KOPT-K1 (cell line): ENCODE results near the gene LMBRD2.

Source experiments
- H3K27ac ChIP-seq: fragments of 200-600 bp; sonication (generic); 2 replicates; pipeline ENCODE4 v1.5.1; 2016; ENCODE audit warnings: antibody characterized with exemption, mild to moderate bottlenecking, low read depth, low read length; ENCODE audit not compliant: poor library complexity, severe bottlenecking
- H3K36me3 ChIP-seq: fragments of 200-600 bp; sonication (generic); 2 replicates; pipeline ENCODE4 v1.5.1; 2017; ENCODE audit warnings: antibody characterized with exemption, mild to moderate bottlenecking, low read length, moderate library complexity; ENCODE audit not compliant: insufficient read depth
- H3K9me3 ChIP-seq: fragments of 200-600 bp; sonication (generic); 2 replicates; pipeline ENCODE4 v1.5.1; 2017; ENCODE audit warnings: antibody characterized with exemption, low read length, mild to moderate bottlenecking; ENCODE audit not compliant: insufficient read depth, poor library complexity, severe bottlenecking

Gene LMBRD2

DNA sequence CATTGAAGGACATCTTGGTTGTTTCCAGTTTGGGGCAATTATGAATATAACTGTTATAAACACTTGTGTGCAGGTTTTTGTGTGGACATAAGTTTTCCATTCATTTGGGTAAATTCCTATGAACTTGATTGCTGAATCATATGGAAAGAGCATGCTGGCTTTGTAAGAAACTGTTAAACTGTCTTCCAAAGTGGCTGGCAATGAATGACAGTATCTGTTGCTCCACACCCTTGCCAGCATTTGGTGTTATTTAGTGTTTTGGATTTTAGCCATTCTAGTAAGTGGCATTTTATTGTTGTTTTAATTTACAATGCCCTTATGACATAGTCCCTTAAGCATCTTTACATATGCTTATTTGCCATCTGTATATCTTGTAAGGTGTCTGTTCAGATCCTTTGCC lies 55.2 kb downstream of the LMBRD2 start:
- no peak overlapping the region for H3K27ac ChIP-seq
- H3K9me3 ChIP-seq = no peaks in the 10 kb centered on the region
- no peaks in the 10 kb centered on the region for H3K36me3 ChIP-seq

DNA sequence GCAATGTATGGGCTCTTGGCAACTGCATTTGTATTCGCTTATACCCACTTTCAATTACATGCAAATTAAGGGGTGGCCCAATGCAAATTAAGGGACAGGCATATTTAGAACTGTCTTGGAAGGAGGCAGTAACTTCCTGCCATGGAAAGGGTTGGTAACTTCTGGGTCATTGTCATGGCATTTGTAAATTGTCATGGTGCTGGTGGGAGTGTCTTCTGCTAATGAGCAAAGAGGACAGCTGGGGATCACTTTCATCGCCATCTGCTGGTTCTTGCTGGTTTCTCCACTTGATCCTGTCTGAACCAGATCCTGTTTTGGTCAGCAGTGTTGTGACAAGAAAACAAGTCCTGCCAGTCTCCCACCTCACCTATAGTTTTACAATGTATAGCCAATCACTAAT lies 61.7 kb downstream of the LMBRD2 start:
- H3K9me3 ChIP-seq = peaks cover 3% of the 10 kb centered on the region
- H3K36me3 ChIP-seq = no peaks in the 10 kb centered on the region
- no peak overlapping the region for H3K27ac ChIP-seq

DNA sequence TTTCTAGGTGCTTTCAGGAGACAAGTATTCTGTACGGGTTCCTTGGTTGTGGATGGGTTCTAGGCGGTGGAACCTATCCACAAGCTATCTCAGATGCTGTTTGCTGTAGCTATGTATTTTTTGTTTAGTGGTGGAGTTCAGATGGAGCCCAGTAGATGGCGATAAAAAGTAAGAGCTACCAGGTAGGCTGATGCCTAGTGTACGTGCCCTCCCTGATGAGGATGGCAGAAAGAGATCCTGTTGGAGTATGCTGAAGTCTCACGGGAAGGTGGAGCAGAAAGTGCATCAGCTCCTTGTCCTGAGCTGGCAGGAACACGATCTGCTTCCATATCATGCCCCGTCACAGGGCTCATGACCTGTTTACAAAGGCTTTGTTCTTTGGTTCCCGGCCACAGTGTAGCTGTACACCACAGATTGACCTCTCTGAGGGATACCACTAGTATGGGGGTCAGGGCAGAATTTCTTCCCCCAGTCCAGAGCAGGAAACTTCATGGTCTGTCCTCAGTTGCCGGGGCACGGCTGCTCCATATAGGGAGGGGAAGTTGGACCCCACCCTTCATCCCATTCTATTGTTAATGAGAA lies 72.4 kb downstream of the LMBRD2 start:
- Histone ChIP-seq H3K36me3 (no peaks in the 10 kb centered on the region), H3K27ac (no peak overlapping the region), H3K9me3 (no peaks in the 10 kb centered on the region)

DNA sequence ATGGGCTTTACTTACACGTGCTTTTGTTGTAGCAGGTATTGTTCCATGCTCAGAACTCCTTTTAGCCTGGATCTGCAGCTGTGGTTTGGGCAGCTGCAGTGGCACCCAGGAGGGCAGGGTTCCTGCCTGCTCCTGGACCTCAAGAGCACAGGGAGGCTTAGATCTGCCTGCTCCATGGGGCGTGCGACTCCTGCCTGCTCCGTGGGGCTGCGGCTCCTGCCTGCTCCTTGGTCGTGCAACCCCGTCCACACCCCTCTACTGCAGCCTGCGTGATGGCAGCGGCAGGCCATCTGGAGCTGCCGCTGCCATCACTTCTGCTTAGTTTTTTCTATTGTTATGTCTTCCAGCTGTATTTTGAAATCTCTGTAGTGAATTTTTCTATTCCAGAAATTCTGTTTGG lies 73.3 kb downstream of the LMBRD2 start:
- no peak overlapping the region for H3K27ac ChIP-seq
- H3K9me3 ChIP-seq = no peaks in the 10 kb centered on the region
- no peaks in the 10 kb centered on the region for H3K36me3 ChIP-seq

DNA sequence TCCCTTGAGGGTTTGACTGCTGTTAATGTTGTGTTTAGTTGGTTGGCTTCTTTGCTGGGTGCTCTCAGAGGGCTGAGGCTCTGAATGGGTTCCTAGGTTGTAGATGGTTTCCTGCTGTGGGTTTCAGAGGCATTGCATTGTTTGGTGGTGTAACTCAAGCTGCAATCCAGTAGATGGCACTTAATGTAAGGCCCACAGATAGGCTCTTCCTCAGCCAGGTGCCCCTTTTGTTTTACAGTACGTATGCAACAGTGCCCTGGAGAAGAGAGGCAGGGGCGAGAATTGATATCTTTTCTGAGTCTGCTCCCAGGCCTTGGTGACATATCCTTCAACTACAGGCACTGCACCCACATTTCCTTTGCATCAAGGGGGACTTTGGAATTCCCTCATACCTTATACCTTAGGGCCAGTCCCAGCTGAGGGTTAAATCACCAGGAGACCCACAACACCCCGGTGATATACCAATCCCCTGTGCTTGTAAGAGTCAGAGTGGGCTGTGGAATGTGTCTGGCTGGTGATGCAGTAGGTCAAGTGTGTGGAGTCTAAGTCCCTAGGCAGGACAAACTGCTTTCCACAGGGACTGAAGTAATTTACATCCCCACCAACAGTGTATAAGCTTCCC lies 78.0 kb downstream of the LMBRD2 start:
- Histone ChIP-seq H3K36me3 (no peaks in the 10 kb centered on the region), H3K27ac (no peak overlapping the region), H3K9me3 (no peaks in the 10 kb centered on the region)

DNA sequence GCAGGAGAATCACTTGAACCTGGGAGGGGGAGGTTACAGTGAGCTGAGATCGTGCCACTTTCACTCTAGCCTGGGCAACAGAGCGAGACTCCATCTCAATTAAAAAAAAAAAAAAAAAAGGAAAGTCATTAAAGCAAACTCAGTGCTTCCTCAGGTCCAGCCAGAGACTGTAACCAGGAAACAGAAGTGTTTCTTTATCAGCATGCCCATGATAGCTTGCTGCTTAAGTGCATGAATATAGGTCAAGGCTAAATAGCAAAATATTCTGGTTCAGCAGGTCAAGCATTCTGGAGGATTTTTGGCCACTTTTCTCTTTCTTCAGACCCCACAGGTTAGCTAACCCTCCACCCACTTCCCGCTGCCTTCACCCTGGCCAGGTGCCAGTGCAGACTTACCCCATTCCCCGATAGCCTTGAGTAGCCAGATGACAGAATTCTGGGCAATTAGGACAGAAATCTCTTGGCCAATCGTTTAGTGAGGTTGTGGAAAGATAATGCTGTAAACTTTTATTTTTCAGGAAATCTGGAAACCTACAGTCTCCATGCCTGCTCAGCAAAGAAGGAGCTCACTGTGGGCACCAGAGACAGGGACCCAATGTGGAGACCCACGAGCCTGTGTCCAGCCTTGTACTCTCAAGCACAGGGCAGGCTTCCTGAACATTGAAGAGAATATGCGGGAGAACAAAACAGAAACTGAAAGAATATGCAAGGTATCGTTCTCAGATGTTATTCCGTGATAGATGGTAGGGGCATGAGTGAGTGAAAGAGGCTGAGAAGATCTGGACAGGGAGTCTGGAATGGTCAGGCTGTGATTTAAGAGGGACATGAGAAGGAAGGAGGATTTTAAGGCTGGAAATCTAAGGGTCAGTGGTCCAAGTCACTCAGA lies 80.8 kb downstream of the LMBRD2 start:
- no peaks in the 10 kb centered on the region for H3K9me3 ChIP-seq
- no peaks in the 10 kb centered on the region for H3K36me3 ChIP-seq
- peak overlapping the region; percentile 66 for H3K27ac ChIP-seq

DNA sequence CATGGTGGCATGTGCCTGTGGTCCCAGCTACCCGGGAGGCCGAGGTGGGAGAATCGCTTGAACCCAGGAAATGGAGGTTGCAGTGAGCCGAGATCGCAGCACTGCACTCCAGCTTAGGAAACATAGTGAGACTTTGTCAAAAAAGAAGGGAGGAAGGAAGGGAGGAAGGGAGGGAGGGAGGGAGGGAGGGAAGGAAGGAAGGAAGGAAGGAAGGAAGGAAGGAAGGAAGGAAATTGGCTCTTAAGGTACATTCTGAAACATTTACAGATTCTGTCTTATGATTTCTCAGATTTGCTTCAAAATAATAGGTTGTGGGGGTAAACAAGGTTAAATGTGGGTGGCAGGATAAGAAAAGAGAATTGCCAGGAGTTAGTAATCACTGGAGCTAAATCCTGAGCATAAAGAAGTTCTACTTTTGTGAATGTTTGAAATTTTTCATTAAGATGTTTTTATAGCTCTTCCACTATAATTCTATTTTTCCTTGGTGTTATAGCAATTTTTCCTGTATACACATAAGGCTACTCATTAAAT lies 82.9 kb downstream of the LMBRD2 start:
- Histone ChIP-seq H3K36me3 (no peaks in the 10 kb centered on the region), H3K27ac (no peak overlapping the region)

DNA sequence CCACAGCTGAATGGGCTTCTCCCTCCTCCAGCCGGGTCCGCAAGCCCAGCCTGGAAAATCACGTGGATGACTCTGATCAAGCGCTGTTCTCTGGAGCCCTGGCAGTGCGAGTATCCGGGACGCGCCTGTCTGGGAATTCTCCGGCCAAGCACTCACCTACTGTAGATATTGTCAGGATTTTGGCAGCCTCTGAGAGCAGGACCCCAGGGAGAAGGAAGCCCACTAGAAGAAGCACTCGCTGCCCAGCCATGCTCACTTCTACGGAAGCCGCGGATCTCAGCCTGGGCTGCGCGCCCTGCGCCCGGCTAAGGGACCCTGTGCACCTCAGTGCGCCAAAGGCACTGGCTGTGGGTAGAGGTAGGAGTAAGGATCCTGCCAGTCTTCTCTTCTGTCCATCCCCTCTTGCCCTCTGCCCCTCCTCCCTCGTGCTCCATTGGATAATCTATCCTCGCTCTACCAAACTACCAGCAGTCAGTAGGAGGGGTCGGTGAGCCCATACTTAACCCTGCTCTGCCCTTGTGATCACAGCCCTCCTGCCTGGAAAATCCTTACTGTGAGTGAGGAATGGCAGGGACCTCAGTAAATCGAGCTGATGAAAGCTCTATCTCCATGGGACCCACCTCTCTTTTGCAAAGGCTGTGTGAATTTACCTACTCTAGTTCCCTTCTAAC lies 85.0 kb downstream of the LMBRD2 start, which contains the start of gene UGT3A2:
Gene UGT3A2 (minus strand): TSS at position 343 of the 671 bp plus-strand sequence. CDS start 93 bp downstream, at position 250.
- Histone ChIP-seq H3K36me3 (no peaks in the 10 kb centered on the region), H3K9me3 (no peaks in the 10 kb centered on the region), H3K27ac (no peak within 1 kb of the TSS)

More for the DNA sequence above, 82.9 kb downstream of the LMBRD2 start:
- H3K9me3 ChIP-seq = no peaks in the 10 kb centered on the region

DNA sequence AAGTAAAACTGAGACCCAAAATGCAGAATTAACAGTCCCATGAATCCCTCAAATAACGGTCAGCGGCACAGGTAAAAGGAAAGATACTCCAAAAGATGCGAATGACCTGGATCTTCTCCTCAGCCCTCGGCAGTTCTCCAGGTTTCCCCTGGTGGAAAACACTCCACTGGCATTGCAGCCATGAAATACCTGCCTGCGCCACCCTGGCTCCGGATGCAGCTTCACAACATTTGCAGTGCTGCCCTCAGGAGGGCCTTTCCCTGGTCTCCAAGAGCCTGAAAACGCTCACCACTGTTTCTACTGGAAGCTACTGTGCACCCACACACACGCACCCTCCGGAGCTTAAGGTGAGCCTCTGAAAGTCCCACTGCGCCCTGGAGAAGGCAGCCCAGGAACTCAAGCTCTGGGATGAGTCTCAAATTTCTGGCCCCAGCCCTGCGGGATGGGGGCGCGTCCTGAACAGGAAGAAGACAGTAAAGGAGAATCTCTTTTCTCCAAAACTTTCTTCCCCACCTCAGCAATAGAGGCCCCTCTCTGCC lies 85.6 kb downstream of the LMBRD2 start:
- Histone ChIP-seq H3K27ac (no peak overlapping the region), H3K9me3 (no peaks in the 10 kb centered on the region), H3K36me3 (no peaks in the 10 kb centered on the region)

DNA sequence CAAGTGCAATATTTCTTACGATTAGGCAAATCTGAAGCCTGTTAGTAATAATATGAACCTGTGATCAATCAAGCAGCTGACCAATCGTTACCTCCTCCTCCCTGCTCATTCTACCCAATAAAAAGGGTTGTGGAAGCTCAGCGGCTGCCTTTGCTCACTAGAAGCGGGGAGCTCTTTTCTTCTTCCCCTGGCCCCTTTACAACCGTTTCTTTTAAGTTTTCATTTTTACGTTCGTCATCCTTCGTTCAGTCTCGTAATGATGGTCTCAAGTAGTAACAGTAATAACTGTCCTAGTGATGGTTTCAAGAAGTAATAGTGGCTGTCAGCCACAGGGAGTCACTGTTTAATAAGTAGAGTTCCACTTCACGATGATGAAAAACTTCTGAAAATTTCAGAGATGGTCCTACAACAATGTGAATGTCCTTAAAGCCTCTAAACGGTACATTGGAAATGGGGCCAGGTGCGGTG lies 91.2 kb downstream of the LMBRD2 start:
- Histone ChIP-seq H3K36me3 (no peaks in the 10 kb centered on the region), H3K27ac (peak overlapping the region; percentile 87), H3K9me3 (no peaks in the 10 kb centered on the region)

DNA sequence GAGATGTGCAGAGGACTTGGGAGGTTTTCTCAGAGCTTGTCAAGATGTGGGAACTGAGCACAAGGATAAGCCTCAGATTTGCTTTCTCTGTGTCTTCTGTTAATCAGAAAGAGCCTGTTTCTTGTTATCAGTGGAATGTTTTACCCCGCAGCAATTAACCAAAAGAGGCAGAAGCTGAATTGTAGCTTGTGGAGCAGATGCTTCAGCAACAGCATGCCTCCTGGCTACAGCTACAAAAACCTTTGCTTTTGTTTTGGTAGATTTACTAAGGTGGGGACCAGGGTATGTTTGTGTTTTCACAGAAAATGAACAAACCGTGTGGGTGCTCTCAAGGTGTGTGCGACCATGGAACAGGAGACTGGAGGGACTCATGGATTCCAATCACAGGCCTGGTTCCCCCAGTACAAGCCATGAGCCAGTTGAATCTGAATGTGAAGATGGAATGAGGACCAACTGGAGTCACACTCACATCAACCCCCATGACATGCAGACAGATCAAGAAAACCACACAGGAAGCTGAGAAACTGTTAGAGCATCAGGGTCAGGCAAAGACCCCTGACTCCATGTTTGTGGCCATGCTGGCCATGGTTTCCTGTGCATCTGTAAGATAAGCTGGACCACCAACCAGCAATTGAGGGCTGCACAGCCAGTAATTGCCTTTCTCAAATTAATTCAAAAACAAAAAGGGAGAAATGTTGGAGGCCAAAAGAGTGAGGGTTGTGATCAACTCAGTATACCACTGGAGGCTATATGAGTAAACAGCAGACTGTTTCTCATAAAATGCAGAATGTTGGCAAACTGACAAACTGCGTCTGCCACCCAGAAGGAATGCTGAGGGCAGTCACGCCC lies 91.9 kb downstream of the LMBRD2 start:
- Histone ChIP-seq H3K36me3 (no peaks in the 10 kb centered on the region), H3K27ac (peak overlapping the region; percentile 87)

DNA sequence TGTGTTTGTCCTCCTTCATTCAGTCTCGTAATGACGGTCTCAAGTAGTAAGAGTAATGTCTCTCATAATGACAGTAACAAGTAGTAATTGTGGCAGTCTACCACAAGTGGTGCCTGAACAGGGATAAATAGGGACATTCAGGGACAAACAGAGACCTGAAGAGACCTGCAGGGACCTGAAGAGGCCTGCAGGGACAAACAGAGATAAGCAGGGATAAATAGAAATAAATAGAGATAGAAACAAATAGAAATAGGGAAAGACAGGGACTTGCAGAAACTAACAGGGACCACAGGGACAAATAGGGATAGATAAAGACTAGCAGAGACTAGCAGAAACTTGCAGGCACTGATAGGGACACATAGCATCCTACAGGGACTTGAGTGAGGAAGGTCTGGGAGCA lies 92.9 kb downstream of the LMBRD2 start:
- no peaks in the 10 kb centered on the region for H3K36me3 ChIP-seq
- no peaks in the 10 kb centered on the region for H3K9me3 ChIP-seq
- H3K27ac ChIP-seq = peak overlapping the region; percentile 87

More for the DNA sequence above, 91.9 kb downstream of the LMBRD2 start:
- no peaks in the 10 kb centered on the region for H3K9me3 ChIP-seq

DNA sequence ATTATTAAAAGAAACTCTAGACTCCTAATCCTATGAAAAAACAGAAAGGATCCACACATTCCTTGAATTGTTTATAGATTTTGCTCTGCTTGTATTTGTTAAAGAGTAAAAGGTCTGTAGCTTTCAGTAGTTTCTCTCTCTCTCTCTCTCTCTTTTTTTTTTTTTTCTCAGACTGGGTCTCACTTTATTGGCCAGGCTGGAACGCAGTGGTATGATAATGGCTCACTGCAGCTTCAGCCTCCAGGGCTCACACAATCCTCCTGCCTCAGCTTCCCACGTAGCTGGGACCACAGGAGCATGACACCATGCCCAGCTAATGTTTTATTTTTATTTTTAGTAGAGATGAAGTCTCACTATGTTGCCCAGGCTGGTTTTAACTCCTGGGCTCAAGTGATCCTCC lies 94.3 kb downstream of the LMBRD2 start:
- no peaks in the 10 kb centered on the region for H3K9me3 ChIP-seq
- no peaks in the 10 kb centered on the region for H3K36me3 ChIP-seq
- H3K27ac ChIP-seq = peak overlapping the region; percentile 67

DNA sequence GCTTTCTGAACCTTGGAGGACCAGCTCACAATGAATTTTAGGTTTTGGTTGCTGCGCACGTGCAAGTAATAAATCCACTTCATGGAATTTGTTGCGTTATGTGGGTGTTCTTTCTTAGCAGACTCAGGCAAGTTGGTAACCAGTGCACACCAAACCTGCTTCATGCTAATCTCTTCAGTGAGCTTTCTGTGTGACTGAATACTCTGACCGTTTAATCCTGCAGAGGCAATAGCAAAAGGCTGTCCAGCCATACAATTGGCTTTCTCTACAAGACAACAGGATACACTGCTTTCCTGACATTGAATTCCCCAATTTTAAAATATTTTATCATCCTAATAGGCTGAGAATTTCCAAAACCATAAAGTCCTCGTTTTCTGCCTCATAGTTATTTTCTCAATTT lies 95.3 kb downstream of the LMBRD2 start:
- Histone ChIP-seq H3K36me3 (no peaks in the 10 kb centered on the region), H3K9me3 (no peaks in the 10 kb centered on the region), H3K27ac (peak overlapping the region; percentile 67)
